Activated naive CD8-positive, alpha-beta T cell treated with anti-CD3 and anti-CD28 coated beads for 36 hours (primary cell): ENCODE measurements around the gene ACR. TPM values are rescaled to one million over a fixed set of nuclear protein-coding genes. Genes with fewer than 3 reads are reported as not detected.

ENCODE experiments used
- DNase-seq: peaks from one replicate; pipeline ENCODE4 v3.0.0; 2021
- H3K27ac Mint-ChIP-seq: one replicate; pipeline ENCODE4 v1.8.0; 2022; ENCODE audit warnings: mild to moderate bottlenecking, moderate library complexity, mixed read lengths
- H3K27me3 Mint-ChIP-seq: one replicate; pipeline ENCODE4 v1.8.0; 2022; ENCODE audit warnings: mild to moderate bottlenecking, mixed read lengths
- H3K36me3 Mint-ChIP-seq: one replicate; pipeline ENCODE4 v1.8.0; 2021; ENCODE audit warnings: mild to moderate bottlenecking, mixed read lengths
- H3K4me1 Mint-ChIP-seq: one replicate; pipeline ENCODE4 v1.8.0; 2021; ENCODE audit warnings: mixed read lengths
- H3K4me3 Mint-ChIP-seq: one replicate; pipeline ENCODE4 v1.8.0; 2022; ENCODE audit warnings: mild to moderate bottlenecking, moderate library complexity, mixed read lengths
- H3K9me3 Mint-ChIP-seq: one replicate; pipeline ENCODE4 v1.8.0; 2022; ENCODE audit warnings: mixed read lengths
- total RNA-seq, 2 experiments: library from RNA; stranded (reverse); gene quantifications; one replicate each; pipeline ENCODE4 v1.2.3, GENCODE V29; 2021

The ACR gene
- total RNA-seq, 2 experiments from 2014 or later: not detected

DNA sequence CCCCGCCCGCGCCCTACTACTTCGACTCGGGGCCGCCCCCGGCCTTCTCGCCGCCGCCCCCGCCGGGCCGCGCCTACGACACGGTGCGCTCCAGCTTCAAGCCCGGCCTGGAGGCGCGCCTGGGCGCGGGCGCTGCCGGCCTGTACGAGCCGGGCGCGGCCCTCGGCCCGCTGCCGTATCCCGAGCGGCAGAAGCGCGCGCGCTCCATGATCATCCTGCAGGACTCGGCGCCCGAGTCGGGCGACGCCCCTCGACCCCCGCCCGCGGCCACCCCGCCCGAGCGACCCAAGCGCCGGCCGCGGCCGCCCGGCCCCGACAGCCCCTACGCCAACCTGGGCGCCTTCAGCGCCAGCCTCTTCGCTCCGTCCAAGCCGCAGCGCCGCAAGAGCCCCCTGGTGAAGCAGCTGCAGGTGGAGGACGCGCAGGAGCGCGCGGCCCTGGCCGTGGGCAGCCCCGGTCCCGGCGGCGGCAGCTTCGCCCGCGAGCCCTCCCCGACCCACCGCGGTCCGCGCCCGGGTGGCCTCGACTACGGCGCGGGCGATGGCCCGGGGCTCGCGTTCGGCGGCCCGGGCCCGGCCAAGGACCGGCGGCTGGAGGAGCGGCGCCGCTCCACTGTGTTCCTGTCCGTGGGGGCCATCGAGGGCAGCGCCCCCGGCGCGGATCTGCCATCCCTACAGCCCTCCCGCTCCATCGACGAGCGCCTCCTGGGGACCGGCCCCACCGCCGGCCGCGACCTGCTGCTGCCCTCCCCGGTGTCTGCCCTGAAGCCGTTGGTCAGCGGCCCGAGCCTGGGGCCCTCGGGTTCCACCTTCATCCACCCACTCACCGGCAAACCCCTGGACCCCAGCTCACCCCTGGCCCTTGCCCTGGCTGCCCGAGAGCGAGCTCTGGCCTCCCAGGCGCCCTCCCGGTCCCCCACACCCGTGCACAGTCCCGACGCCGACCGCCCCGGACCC is 17.4 kb upstream of the ACR start:
- Mint-ChIP-seq H3K9me3 (no peaks in the 10 kb centered on the region), H3K27ac (no peak overlapping the region), H3K27me3 (no peaks in the 10 kb centered on the region), H3K4me1 (no peaks in the 10 kb centered on the region), H3K4me3 (no peak overlapping the region), H3K36me3 (no peaks in the 10 kb centered on the region)
- no peak for DNase-seq

DNA sequence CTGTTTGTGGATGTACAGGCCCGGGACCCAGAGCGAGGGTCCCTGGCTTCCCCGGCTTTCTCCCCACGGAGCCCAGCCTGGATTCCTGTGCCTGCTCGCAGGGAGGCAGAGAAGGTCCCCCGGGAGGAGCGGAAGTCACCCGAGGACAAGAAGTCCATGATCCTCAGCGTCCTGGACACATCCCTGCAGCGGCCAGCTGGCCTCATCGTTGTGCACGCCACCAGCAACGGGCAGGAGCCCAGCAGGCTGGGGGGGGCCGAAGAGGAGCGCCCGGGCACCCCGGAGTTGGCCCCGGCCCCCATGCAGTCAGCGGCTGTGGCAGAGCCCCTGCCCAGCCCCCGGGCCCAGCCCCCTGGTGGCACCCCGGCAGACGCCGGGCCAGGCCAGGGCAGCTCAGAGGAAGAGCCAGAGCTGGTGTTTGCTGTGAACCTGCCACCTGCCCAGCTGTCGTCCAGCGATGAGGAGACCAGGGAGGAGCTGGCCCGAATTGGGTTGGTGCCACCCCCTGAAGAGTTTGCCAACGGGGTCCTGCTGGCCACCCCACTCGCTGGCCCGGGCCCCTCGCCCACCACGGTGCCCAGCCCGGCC is 16.7 kb upstream of the ACR start:
- Mint-ChIP-seq H3K36me3 (no peaks in the 10 kb centered on the region), H3K9me3 (no peaks in the 10 kb centered on the region), H3K4me1 (no peaks in the 10 kb centered on the region), H3K27ac (no peak overlapping the region), H3K4me3 (no peak overlapping the region), H3K27me3 (no peaks in the 10 kb centered on the region)
- no peak for DNase-seq

- no peaks in the 10 kb centered on the region for H3K36me3 Mint-ChIP-seq
- no peak for DNase-seq
- H3K27ac Mint-ChIP-seq: no peak overlapping the region
- H3K4me1 Mint-ChIP-seq: no peaks in the 10 kb centered on the region
- H3K27me3 Mint-ChIP-seq: no peaks in the 10 kb centered on the region
- H3K4me3 Mint-ChIP-seq: no peak overlapping the region
- no peaks in the 10 kb centered on the region for H3K9me3 Mint-ChIP-seq
Observed at GRCh38 chr22:50722048-50722701, 15.8 kb upstream of the ACR start.

DNA sequence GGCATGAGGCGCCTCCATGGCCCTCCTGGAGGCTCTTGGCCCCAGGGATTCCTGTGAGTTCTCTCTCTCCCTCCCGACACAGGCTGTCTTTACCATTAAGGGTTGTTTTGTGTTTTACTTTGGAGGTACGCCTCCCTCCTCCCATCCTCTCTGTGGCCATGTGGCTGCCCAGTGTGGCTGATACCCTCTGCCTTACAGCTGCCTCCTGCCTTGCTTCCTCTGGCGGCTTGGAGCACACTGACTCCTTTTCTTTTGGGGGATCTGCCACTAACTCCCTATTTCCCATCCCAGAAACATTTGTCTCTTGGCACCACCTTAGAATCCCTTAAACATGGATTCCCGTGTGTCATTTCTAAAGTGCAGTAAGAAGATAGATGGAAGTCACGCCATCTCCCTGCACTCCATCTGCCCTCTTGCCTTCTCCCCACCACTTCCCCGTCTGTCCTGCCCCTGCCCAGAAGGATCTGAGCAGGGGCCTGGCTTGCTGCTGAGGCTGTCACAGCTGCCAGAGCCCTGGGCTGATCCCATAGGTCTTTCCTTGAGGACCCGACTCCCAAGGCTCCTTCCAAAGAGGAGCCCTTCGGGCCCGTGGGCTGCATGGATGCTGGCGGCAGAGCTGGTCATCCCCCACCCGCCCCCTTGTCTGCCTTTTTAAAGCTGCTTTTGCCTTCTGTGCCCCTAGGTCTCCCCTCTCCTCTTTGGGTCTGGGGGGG is 15.1 kb upstream of the ACR start:
- no peak overlapping the region for H3K4me3 Mint-ChIP-seq
- DNase-seq: no peak
- H3K4me1 Mint-ChIP-seq: no peaks in the 10 kb centered on the region
- no peaks in the 10 kb centered on the region for H3K9me3 Mint-ChIP-seq
- H3K27me3 Mint-ChIP-seq: no peaks in the 10 kb centered on the region
- no peak overlapping the region for H3K27ac Mint-ChIP-seq
- H3K36me3 Mint-ChIP-seq: no peaks in the 10 kb centered on the region

GRCh38 chr22:50723991-50724390 is 14.0 kb upstream of the ACR start:
- H3K4me3 Mint-ChIP-seq: no peak overlapping the region
- no peak overlapping the region for H3K27ac Mint-ChIP-seq

DNA sequence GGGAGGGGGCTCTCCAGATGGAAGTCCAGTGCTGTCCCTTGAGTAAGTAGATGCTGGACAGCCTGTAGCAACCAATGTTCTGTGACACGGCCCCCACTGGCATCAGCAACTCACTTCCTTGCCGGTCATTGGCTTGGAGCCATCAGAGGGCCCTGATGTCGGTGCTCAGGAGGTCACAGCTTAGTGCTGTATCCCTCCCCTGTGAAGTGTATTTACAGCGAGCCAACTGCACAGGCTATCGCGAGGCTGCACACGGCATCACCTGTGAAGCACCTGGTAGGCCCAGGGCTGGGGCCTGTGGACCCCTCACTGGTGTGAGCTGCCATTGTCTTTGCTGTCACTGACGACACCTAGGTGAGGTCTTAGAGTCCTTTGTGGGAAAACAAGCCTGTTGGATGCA is 13.4 kb upstream of the ACR start:
- Mint-ChIP-seq H3K9me3 (no peaks in the 10 kb centered on the region), H3K4me1 (no peaks in the 10 kb centered on the region), H3K27ac (no peak overlapping the region), H3K27me3 (no peaks in the 10 kb centered on the region), H3K4me3 (no peak overlapping the region), H3K36me3 (no peaks in the 10 kb centered on the region)
- no peak for DNase-seq

More at GRCh38 chr22:50723991-50724390, 14.0 kb upstream of the ACR start:
- no peak for DNase-seq
- Mint-ChIP-seq H3K9me3 (no peaks in the 10 kb centered on the region), H3K27me3 (no peaks in the 10 kb centered on the region), H3K36me3 (no peaks in the 10 kb centered on the region), H3K4me1 (no peaks in the 10 kb centered on the region)

GRCh38 chr22:50725597-50725996 is 12.4 kb upstream of the ACR start:
- Mint-ChIP-seq H3K36me3 (no peaks in the 10 kb centered on the region), H3K4me1 (no peaks in the 10 kb centered on the region), H3K27ac (no peak overlapping the region), H3K9me3 (no peaks in the 10 kb centered on the region), H3K27me3 (no peaks in the 10 kb centered on the region), H3K4me3 (no peak overlapping the region)
- DNase-seq: no peak

DNA sequence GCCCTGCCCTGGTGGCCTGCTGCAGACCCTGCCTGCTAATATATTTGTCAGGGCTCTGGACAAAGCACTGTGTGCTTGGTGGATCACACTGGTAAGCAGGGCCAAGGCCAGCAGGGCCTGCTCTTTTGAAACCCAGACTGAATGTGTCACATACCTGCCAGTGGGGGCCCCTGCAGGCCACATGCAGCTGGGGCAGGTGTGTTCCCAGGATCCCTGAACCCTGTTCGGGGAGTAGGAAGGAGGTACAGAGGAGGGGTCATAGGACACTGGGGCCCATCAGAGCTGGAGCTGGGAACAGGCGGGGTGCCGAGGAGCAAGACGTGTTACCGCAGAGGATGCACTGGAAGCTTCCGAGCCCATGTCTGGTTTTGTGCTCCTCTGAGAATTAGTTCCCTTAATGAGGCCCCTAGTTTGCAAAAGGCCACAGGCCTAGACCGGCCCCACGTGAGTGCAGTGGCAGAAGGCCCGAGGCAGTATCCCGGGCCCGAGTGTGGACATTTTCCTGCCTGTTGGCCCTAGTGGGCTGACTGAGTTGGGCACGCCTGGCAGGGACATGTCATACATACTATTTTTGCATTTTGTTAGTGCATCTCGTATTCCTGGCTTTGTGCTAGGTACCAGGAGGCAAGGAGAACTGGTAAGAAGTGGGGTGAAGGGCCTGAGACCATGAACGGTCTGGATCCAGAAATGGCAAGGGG is 11.2 kb upstream of the ACR start:
- no peak overlapping the region for H3K27ac Mint-ChIP-seq

GRCh38 chr22:50727678-50728522 is 10.1 kb upstream of the ACR start:
- no peak for DNase-seq
- Mint-ChIP-seq H3K27me3 (no peaks in the 10 kb centered on the region), H3K27ac (no peak overlapping the region), H3K4me3 (no peak overlapping the region), H3K4me1 (no peaks in the 10 kb centered on the region), H3K36me3 (no peaks in the 10 kb centered on the region), H3K9me3 (no peaks in the 10 kb centered on the region)

More for the DNA sequence above, 11.2 kb upstream of the ACR start:
- Mint-ChIP-seq H3K4me1 (no peaks in the 10 kb centered on the region), H3K27me3 (no peaks in the 10 kb centered on the region), H3K4me3 (no peak overlapping the region), H3K9me3 (no peaks in the 10 kb centered on the region), H3K36me3 (no peaks in the 10 kb centered on the region)
- no peak for DNase-seq

- Mint-ChIP-seq H3K27me3 (no peaks in the 10 kb centered on the region), H3K4me1 (no peaks in the 10 kb centered on the region), H3K9me3 (no peaks in the 10 kb centered on the region), H3K36me3 (no peaks in the 10 kb centered on the region), H3K27ac (no peak overlapping the region), H3K4me3 (no peak overlapping the region)
- DNase-seq: no peak
Observed at GRCh38 chr22:50728523-50728931, 9.5 kb upstream of the ACR start.

- H3K4me3 Mint-ChIP-seq: no peak overlapping the region
- no peaks in the 10 kb centered on the region for H3K4me1 Mint-ChIP-seq
- no peaks in the 10 kb centered on the region for H3K27me3 Mint-ChIP-seq
- no peaks in the 10 kb centered on the region for H3K36me3 Mint-ChIP-seq
- no peak overlapping the region for H3K27ac Mint-ChIP-seq
- no peaks in the 10 kb centered on the region for H3K9me3 Mint-ChIP-seq
- no peak for DNase-seq
Observed at GRCh38 chr22:50729391-50730012, 8.5 kb upstream of the ACR start.

DNA sequence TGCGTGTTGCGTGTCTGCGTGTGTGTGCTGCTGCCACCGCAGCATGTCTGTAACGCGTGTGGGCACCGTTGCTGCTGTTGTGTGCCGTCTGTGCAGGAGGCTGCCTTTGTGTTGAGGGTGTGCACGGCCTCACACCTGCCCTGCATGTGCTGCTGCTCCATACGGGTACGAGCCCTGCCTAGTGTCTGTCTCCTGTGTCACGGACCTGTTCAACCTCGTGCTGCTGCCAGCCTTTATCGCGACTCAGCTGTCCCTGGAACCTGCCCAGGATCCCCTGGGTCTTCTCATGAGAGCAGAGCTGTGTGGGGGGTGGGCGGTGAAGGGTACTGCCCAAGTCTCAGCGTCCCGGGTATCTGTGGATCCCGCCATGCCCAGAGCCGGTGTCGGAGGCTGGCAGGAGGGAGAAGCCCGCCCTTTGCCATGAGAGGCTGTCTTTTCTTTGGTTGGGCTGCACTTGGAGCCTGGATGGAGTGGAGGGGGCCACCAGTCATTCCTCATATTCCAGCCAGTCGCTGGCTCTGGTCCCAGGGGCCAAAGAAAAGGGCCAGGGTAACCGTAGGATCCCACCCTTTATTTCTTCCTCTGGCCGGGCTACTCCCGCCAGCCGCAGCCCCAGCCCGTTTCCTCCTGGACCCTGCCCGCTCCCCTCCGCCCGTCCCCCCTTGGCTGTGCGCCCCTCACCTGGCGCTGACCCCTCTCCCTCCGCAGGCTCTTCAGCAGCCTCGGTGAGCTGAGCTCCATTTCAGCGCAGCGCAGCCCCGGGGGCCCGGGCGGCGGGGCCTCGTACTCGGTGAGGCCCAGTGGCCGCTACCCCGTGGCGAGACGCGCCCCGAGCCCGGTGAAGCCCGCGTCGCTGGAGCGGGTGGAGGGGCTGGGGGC is 7.8 kb upstream of the ACR start:
- Mint-ChIP-seq H3K27me3 (no peaks in the 10 kb centered on the region), H3K36me3 (no peaks in the 10 kb centered on the region), H3K27ac (no peak overlapping the region), H3K4me1 (no peaks in the 10 kb centered on the region), H3K9me3 (no peaks in the 10 kb centered on the region), H3K4me3 (no peak overlapping the region)
- DNase-seq: no peak
